ENCODE measurements around the gene TARP.

Gene TARP

GRCh38 chr7:38309555-38309954, 36.1 kb upstream of the TARP start:
- H3K4me2 ChIP-seq = no peak overlapping the region
- CTCF ChIA-PET = no interaction called here
- no peak overlapping the region for H3K4me3 ChIP-seq
- no peak overlapping the region for H3K27ac ChIP-seq
- peaks cover 57% of the 10 kb centered on the region for H3K27me3 ChIP-seq (ENCODE audit: insufficient read depth, low read depth)
- no peaks in the 10 kb centered on the region for H3K9me3 ChIP-seq (ENCODE audit: insufficient read depth, low read depth)
- no peak for TF ChIP-seq EZH2 (IDR thresholded peaks at IDR 0.05; ENCODE audit: low read depth)
- TF ChIP-seq, protein P1, sequence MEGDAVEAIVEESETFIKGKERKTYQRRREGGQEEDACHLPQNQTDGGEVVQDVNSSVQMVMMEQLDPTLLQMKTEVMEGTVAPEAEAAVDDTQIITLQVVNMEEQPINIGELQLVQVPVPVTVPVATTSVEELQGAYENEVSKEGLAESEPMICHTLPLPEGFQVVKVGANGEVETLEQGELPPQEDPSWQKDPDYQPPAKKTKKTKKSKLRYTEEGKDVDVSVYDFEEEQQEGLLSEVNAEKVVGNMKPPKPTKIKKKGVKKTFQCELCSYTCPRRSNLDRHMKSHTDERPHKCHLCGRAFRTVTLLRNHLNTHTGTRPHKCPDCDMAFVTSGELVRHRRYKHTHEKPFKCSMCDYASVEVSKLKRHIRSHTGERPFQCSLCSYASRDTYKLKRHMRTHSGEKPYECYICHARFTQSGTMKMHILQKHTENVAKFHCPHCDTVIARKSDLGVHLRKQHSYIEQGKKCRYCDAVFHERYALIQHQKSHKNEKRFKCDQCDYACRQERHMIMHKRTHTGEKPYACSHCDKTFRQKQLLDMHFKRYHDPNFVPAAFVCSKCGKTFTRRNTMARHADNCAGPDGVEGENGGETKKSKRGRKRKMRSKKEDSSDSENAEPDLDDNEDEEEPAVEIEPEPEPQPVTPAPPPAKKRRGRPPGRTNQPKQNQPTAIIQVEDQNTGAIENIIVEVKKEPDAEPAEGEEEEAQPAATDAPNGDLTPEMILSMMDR (conservative IDR thresholded peaks at IDR 0.05) = no peak
- no peaks in the 10 kb centered on the region for H3K4me1 ChIP-seq (replicated peaks; ENCODE audit: insufficient read depth)
- no peaks in the 10 kb centered on the region for H4K20me1 ChIP-seq (ENCODE audit: insufficient read depth)
- no peak overlapping the region for H2AFZ ChIP-seq
- H3K36me3 ChIP-seq (ENCODE audit: low read depth) = no peaks in the 10 kb centered on the region
- no peaks in the 10 kb centered on the region for H3F3A ChIP-seq (ENCODE audit: insufficient read depth, low read depth)
- no peak for DNase-seq
- POLR2A ChIA-PET (ENCODE audit: unreplicated experiment) = no interaction called here
- no peaks in the 10 kb centered on the region for H3K79me2 ChIP-seq (ENCODE audit: low read depth)
- intact Hi-C loops (cut with micrococcal nuclease; ENCODE audit: unreplicated experiment) = no loop called here
- BruUV-seq (replicated peaks) = no TSS peak
- H3K9me2 ChIP-seq (ENCODE audit: insufficient read depth) = 0 out of 2 replicates have a peak, but pooled peaks cover 3% of the 10 kb centered on the region

- H3K4me3 ChIP-seq = no peak overlapping the region
- no peak for TF ChIP-seq EZH2 (IDR thresholded peaks at IDR 0.05; ENCODE audit: low read depth)
- TF ChIP-seq, protein P1 (conservative IDR thresholded peaks at IDR 0.05) = no peak
- H3K27ac ChIP-seq = no peak overlapping the region
- CTCF ChIA-PET = no interaction called here
- POLR2A ChIA-PET (ENCODE audit: unreplicated experiment) = no interaction called here
- intact Hi-C loops (cut with micrococcal nuclease; ENCODE audit: unreplicated experiment) = no loop called here
- H2AFZ ChIP-seq = no peak overlapping the region
- no peak overlapping the region for H3K4me2 ChIP-seq
- H3K36me3 ChIP-seq (ENCODE audit: low read depth) = no peaks in the 10 kb centered on the region
- H4K20me1 ChIP-seq (ENCODE audit: insufficient read depth) = no peaks in the 10 kb centered on the region
- H3F3A ChIP-seq (ENCODE audit: insufficient read depth, low read depth) = no peaks in the 10 kb centered on the region
- no peaks in the 10 kb centered on the region for H3K4me1 ChIP-seq (replicated peaks; ENCODE audit: insufficient read depth)
- H3K9me3 ChIP-seq (ENCODE audit: insufficient read depth, low read depth) = no peaks in the 10 kb centered on the region
- no TSS peak for BruUV-seq (replicated peaks)
- no peaks in the 10 kb centered on the region for H3K79me2 ChIP-seq (ENCODE audit: low read depth)
- H3K27me3 ChIP-seq (ENCODE audit: insufficient read depth, low read depth) = peaks cover 62% of the 10 kb centered on the region
- 0 out of 2 replicates have a peak, but pooled peaks cover 3% of the 10 kb centered on the region for H3K9me2 ChIP-seq (ENCODE audit: insufficient read depth)
- DNase-seq = no peak
Measured at GRCh38 chr7:38308140-38308539, 34.7 kb upstream of the TARP start.

- CTCF ChIA-PET = no interaction called here
- no TSS peak for BruUV-seq (replicated peaks)
- no peak overlapping the region for H2AFZ ChIP-seq
Measured at GRCh38 chr7:38307640-38308039, 34.2 kb upstream of the TARP start.

More at GRCh38 chr7:38307640-38308039, 34.2 kb upstream of the TARP start:
- H3K36me3 ChIP-seq (ENCODE audit: low read depth) = no peaks in the 10 kb centered on the region
- no peak for TF ChIP-seq EZH2 (IDR thresholded peaks at IDR 0.05; ENCODE audit: low read depth)
- TF ChIP-seq, protein P1 (conservative IDR thresholded peaks at IDR 0.05) = no peak
- POLR2A ChIA-PET (ENCODE audit: unreplicated experiment) = no interaction called here
- H3K79me2 ChIP-seq (ENCODE audit: low read depth) = no peaks in the 10 kb centered on the region
- intact Hi-C loops (cut with micrococcal nuclease; ENCODE audit: unreplicated experiment) = no loop called here
- H3K4me3 ChIP-seq = no peak overlapping the region
- no peaks in the 10 kb centered on the region for H4K20me1 ChIP-seq (ENCODE audit: insufficient read depth)
- H3F3A ChIP-seq (ENCODE audit: insufficient read depth, low read depth) = no peaks in the 10 kb centered on the region
- H3K27ac ChIP-seq = no peak overlapping the region
- no peaks in the 10 kb centered on the region for H3K4me1 ChIP-seq (replicated peaks; ENCODE audit: insufficient read depth)
- no peak overlapping the region for H3K4me2 ChIP-seq
- no peaks in the 10 kb centered on the region for H3K9me3 ChIP-seq (ENCODE audit: insufficient read depth, low read depth)
- H3K27me3 ChIP-seq (ENCODE audit: insufficient read depth, low read depth) = peaks cover 62% of the 10 kb centered on the region
- 0 out of 2 replicates have a peak, but pooled peaks cover 3% of the 10 kb centered on the region for H3K9me2 ChIP-seq (ENCODE audit: insufficient read depth)
- DNase-seq = no peak
